GM18517 (cell line): ENCODE results near the gene SMOC2.

Experiments used
- ATAC-seq: cut with Tn5 transposase; IDR thresholded peaks from one replicate; pipeline ENCODE4 v1.9.1; 2021; ENCODE audit warnings: mild to moderate bottlenecking, moderate library complexity; ENCODE audit not compliant: unreplicated experiment

The SMOC2 gene

DNA sequence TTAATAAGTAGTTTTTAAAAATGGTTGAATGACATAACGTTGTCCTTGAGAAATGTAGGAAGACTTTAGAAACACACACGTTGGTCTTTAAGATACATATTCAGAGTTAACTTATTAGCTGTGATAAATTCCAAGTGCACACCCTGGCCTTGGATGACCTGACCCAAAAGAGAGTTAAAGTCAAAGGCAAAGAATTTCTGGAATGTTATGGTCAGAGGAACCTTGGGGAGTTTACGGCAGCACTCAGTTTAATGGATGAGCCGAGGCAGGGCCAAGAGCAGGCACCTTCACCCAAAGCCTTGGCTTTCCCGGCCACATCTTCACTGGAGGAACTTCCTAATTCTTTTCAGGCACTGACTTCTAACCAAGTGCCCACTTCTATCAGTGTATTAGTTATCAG lies 200.5 kb downstream of the SMOC2 start:
- ATAC-seq = no peak

DNA sequence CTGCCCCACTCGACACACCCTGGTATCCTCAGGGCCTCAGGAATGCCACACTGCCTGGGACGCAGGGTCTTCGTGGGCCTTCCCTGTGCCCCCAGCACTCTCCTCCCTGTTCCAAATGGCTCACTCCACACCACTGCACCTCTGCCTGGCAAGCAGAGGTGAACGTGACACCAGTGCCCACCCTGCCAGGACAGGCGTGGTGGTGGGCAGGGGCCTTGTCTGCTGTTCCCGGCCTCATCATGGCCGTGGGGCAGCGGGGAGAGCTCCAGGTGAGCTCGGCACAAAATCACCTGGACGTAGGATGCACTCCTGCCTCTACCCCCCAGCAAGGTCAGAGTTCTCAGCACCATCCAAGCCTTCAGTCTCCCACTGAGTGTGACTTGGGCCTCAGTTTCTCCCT lies 202.4 kb downstream of the SMOC2 start:
- no peak for ATAC-seq

DNA sequence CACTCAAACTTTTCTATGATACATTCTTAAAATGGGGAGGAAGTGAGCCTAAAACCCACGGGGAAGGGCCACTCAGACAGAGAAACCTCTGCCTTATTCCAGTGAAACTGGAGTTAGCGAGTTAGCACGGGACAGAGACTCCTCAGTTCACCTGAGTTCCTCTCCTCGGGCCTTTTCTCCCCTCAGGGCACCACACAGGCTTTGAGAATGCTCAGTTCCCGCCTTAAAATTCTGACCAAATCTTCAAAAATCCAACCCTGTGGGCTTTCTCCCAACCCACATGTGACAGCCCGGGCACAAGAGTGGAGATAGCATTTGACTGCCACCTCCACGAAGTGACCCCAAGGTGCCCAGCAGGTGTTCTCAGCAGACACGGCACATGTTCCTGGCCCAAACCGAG lies 204.3 kb downstream of the SMOC2 start:
- no peak for ATAC-seq

DNA sequence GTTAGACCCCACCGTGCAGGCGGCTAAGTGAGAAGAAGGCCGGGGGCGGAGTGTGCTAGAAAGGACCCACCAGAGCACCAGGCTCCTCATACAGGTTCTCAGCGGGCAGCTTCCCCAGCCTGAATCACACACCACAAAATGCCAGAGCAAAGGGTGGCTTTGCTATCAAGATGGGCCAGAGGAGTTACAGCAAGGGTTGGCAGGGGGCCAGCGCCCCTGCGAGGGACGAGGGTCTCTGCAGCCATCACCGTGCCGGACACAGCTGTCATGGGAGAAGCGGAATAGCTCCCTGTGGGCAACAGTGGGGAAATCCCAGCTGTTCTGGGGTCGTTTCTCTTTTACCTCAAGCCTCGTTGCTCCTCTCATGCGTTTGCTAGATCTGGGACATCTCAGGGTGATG lies 206.3 kb downstream of the SMOC2 start:
- no peak for ATAC-seq

DNA sequence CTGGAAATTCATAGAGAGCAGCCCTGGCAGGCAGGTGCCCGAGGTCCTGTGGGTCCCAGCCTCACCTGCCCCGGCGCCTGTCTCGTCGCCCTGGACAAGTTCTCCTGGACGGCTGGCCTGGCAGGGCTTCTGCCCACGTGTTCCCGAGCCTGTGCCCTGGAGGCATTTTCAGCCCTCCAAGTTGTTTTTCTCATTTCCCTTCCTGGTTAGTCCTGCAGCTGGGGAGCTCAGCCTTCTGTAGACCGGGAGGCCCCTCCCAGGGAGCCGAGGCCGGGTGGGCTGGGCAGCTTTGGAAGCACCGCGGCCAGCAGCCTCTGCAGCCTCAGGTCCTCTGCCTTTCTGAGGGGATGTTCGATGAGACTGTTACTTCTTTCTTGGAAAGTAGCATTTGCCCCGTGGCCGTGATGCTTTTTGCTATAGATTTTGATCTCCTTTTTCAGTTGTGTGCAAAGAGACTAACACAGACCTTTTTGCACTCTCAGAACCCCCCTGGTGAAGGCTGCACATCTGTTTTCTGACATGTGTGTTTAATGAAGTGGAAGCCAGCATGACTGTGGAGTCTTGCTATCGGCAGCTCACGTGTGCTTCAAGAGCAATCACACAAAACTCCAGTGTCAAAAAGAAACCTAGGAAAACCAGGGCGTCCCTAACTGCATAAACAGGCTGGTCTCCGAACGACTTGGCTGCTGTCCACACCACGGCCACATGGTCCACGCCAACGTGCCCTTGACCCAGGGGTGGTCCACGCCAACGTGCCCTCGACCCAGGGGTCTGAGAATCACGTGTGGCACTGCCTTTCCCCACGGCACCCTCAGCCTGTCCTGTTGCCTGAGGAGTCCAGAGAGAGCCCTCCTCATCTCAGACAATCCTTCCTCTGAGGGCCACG lies 207.5 kb downstream of the SMOC2 start:
- no peak for ATAC-seq

DNA sequence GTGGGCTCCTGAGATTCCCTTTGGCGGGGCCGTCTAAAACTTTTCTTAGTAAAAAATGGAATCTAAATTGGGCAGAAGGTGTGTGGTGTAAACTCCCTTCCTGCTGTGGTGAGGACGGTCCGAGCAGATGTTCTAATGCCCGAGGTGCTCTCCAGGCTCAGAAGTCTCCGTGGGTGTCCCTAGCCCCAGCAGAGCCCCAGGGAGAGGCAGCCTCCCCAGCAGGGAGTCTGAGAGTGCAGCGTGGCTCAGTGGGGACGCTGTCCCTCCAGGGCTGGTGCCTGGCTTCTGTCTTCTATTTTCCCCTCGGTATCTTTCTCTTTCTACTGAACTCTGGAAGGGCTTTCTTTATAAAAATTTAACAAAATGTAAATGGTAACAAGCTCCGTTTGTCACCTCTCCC lies 208.2 kb downstream of the SMOC2 start:
- no peak for ATAC-seq

DNA sequence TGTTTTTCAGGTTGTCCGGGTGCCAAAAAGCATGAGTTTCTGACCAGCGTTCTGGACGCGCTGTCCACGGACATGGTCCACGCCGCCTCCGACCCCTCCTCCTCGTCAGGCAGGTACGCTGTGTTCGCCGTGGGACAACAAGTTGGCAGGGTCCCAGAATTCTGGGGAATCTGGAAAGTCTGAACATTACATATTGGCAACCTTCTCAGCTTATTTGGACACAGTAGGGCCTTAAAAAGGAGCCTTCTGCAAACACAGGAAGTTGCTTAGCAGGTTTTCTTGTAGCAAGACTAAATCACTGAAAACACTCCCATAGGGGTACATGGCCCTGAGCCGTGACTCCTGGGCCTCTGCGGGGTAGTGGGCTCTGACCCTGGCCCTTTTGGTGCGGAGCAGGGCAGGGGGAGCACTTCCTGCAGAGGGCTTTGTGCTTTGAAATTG lies 209.7 kb downstream of the SMOC2 start:
- ATAC-seq = no peak

DNA sequence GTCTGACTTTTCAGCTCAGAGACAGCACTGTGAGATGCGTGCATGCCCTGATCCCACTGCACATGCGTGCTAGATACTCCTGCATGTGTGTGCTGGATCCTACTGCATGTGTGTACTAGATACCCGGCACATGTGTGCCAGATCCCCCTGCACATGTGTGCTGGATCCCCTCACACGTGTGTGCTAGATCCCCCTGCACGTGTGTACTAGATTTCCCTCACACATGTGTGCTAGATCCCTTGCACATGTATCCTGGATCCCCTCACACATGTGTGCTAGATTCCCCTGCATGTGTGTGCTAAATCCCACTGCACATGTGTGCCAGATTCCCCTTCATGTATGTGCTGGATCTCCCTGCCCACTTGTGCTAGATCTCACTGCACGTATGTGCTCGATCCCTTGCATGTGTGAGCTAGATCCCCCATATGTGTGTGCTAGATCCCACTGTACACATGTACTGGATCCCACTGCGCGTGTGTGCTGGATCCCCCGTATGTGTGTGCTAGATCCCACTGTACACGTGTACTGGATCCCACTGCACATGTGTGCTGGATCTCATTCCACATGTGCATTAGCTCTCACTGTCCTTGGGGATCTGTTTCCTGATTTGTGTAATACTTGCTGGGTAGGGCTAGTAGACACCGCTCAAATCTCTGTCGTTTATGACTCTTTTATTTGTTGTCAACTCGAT lies 214.6 kb downstream of the SMOC2 start:
- ATAC-seq = no peak

DNA sequence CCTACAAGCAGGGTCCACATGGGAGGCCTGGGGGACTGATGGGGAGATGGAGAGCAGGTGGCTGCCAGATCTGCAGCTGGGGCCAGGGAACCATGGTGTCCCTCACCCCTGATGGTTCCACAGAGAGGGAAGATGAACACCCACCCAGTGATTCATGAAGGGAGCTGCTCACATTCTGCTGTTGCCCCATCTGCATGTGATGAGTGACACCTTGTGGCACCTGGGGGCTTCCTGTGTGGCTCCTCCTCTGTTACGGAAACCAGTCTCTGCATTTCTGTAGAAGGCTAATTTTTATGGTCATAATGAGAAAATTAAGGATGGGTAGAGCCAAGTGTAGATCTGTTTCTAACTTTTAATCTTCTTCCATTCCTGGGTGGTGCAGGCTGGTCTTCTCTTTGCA lies 217.1 kb downstream of the SMOC2 start:
- ATAC-seq = no peak

DNA sequence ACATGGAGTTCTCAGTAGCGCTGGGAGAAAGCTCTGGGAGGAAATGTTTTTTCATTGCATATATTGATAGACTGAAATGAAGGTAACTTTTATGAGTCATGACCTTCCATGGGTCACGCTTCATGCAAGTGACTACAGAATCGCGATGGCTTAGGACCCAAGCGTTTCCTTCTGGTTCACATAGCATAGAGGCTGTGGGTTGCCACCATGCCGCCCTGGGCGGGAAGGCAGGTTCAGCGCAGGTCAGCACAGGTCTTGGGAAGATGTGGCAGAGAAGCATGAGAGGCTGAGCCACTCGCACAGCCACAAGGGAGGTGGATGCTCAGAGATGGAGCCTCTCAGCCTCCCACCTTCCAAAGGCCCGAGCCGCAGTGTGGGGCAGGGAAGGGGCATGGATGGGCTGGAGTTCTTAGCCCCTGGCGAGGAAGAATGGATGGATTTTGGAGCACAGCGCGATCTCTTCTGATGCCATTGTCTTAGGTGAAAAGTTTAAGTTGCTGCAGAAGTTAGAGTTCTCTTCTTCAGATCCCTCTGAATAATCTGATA lies 219.5 kb downstream of the SMOC2 start:
- ATAC-seq = no peak

DNA sequence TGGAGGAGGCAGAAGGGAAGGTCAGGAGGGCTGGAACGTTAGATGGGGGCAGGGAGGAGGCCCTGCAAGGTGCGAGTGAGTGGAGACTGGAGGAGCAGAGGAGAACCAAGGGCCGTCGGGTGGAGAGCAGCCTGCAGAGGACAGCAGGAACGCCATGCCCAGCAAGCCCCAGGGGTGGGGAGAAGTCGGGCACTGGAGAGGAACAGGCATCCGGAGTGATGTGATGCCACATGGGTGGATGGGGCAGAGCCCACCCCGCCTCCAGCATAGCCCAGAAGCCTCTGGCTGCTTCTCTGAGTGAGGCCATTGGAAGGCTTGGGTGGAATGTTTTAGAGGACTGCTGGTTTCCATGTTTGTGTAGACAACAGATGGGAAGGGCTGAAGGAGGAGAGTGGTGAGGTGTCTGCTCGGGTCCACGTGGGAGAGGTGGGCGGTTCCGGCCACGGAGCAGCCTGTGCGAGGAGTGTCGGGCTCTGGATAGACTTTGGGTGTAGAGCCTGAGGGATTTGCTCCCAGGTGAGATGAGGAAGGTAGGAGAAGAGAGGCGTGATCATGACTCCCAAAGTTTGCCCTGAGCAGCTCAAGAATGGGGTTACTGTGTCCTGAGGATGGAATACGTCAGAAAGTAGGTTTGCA lies 221.4 kb downstream of the SMOC2 start:
- no peak for ATAC-seq

DNA sequence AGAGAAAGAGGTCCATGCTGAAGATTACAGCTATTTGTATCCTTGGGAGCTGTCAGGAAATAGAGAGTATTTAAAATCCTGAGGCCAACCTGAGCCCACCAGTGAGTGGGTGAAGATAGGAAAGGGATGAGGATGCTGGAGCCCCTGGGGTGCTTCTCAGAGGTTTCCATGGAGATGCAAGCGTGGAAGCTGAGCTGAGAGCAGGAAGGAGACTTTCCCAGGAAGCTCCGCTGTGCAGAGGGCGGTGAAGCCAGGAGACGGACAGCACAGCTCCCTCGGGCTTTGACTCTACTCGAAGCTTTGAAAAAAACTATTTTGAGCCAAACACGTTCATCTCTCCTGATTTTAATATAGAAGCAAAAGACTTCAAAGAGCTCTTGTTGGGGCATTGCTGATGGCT lies 222.1 kb downstream of the SMOC2 start:
- no peak for ATAC-seq

DNA sequence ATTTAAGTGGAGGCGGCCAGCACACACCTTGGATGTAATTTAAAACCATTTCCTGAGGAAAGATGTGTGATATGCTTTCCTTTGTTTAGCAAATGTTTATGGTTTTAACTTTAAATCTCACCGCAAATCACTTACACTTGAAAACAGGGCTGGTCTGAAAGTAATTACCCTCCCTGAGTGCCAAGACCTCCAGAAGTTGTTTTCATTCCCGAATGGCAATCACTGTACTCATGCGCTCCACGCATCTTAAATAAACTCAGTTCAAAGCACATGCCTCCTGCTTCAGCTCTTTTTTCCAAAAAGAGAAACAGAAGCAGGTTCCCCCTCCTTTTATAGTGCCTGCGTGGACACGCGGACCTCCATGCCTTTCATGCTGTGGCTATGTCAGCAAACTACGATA lies 224.0 kb downstream of the SMOC2 start:
- ATAC-seq = no peak

DNA sequence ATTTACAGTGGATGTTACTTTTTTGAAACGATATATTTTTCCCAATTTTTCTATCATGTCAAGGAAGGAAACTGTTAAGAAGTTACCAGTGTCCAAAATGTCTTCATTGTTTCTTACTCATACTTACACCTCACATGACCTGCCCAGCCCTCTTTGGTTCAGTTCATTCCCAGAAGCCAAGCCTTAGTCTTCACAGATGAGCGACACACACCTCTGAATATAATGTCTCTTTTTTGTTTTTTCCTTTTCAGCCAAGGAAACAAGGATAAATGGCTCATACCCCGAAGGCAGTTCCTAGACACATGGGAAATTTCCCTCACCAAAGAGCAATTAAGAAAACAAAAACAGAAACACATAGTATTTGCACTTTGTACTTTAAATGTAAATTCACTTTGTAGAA lies 225.2 kb downstream of the SMOC2 start:
- no peak for ATAC-seq

DNA sequence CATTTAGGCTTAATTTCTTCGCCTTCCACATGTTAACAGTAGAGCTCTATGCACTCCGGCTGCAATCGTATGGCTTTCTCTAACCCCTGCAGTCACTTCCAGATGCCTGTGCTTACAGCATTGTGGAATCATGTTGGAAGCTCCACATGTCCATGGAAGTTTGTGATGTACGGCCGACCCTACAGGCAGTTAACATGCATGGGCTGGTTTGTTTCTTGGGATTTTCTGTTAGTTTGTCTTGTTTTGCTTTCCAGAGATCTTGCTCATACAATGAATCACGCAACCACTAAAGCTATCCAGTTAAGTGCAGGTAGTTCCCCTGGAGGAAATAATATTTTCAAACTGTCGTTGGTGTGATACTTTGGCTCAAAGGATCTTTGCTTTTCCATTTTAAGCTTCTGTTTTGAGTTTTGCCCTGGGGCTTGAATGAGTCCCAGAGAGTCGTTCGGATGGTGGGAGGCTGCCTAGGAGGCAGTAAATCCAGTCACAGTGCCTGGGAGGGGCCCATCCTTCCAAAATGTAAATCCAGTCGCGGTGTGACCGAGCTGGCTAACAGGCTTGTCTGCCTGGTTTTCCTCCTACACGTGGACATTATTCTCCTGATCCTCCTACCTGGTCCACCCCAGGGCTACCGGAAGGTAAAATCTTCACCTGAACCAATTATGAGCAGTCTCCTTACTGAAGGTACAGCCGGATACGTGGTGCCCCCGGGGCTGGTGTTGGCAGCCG lies 225.9 kb downstream of the SMOC2 start:
- no peak for ATAC-seq

DNA sequence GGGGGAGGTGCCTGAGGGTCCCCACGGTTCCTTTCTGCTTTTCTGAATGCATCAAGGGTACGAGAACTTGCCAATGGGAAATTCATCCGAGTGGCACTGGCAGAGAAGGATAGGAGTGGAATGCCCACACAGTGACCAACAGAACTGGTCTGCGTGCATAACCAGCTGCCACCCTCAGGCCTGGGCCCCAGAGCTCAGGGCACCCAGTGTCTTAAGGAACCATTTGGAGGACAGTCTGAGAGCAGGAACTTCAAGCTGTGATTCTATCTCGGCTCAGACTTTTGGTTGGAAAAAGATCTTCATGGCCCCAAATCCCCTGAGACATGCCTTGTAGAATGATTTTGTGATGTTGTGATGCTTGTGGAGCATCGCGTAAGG lies 226.4 kb downstream of the SMOC2 start:
- no peak for ATAC-seq

DNA sequence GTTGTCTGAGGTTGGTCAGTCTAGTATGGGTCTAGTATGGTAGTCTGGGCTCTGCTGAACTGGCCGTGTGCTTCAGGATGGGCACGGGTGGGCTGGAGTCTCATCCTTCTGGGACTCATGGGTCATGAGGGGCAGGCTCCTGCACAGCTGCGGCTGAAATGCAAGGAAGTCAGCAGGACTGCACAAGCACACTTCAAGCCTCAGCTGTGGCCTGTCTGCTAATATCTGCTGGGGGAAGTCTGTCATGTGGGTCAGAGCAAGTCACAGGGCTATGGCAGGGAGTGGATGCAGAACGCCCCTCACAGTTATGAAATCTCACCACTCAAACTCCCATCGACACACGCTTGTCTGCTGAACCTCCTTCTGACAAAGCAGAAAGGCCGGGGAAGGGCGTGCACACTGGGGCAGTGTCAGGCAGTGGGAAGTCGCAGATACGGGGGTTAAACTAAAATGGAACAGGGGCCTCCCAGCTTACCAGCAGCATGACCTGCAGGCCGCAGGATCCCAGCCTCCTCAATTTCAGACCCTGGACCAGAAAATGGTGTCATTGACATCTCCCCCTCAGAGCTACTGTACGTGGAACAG lies 229.5 kb downstream of the SMOC2 start:
- no peak for ATAC-seq

DNA sequence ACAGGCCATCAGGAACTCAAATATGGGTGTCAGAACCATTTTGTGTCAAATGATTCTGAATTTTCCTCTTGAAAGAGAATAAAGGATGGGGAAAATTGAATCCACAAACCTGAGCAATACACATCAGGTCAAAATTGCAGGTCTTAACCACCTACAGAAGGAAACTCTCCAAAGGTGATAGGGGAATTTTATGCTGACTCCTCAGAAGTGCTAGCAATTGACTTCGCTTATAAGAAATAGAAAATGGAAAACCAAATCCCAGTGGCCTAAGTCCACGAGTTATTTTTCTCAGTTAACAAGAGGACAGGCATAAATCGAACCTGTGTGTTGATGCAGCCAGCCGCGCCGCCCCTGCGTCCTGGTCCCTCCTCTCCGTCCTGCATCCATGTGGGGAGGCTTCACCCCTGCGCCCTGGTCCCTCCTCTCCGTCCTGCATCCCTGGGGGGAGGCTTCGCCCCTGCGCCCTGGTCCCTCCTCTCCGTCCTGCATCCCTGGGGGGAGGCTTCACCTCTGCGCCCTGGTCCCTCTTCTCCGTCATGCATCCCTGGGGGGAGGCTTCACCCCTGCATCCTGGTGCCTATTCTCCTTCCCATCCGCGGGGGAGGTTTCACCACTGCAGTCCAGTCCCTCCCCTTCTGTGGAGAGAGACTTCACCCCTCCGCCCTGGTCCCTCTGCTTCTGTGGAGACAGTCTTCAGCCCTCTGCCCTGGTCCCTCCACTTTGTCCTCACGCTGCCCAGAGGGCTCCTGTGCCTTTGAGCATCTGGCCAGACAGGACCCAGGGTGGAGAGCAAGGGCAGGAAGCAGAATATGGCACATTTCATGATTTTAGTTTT lies 230.3 kb downstream of the SMOC2 start:
- ATAC-seq = no peak

DNA sequence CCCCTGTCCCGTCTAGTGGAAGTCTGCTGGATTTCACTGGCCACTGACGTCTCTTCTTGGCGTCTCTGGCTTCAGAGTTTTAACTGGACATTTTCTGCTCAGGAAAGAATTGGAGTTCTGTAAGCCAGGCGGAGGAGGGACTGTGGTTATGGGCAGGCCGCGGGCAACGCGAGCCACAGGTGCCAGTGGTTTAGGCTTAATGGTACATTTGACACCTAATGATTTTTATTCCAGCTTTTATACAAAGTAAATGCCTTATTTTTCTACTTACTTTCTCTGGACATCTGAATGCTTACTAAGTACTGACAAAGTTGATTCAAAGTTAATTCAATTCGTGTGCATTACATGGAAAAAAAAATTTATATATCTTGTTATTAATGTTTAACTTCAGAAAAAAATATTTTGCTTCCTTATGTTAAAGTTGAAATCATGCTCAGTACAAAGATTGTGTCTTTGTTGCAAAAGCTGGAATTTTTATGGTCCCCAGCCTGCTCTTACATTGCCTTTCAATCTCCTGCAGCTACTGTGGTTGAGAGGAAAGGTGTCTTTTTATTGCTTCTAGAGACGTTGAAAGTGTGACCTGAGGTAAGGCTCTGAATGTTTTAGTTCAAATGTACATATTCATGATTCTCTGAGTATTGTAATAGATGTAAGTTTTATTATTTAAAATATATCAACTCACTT lies 231.0 kb downstream of the SMOC2 start:
- no peak for ATAC-seq
